ENCODE results near the gene RHBDF1.
"Not testable (repeated sequence)": the region's sequence is repeated elsewhere in the genome, so short reads cannot be mapped to it uniquely, and the experiment has no call there.

RHBDF1 gene

DNA sequence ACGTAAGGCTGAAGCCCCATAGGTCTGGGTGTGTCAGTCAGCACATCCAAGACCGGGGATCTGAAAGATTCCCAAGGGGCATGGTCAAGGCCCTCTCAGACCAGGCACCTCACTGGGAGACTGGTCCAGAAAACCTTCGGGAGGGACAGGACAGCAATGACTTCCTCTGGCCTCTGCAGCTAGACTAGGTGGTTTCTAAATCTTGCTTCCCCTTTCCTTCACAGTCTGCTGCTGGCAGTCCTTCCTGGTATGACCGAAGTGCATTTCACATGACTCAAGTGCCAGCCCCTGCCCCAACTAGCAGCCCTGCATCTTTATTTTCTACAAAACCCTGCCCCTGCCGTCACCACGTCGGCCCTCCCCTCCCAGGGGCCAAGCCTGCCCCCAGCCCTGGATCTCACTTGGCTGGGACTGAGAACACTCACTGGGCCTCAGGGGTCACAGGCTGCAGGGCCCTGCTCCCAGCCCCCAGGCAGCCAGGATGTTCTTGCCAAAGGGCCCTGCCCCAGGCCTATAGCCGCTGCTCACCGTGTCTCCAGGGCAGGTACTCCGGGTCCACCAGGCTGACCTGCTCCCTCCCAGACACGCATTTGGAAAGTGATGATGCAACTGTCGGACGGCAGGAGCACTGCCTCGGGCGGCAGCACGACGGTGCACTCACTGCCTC lies 37.3 kb downstream of the RHBDF1 start:
- DNase-seq (ENCODE audit: low spot score): no peak
- TF ChIP-seq, protein P1, sequence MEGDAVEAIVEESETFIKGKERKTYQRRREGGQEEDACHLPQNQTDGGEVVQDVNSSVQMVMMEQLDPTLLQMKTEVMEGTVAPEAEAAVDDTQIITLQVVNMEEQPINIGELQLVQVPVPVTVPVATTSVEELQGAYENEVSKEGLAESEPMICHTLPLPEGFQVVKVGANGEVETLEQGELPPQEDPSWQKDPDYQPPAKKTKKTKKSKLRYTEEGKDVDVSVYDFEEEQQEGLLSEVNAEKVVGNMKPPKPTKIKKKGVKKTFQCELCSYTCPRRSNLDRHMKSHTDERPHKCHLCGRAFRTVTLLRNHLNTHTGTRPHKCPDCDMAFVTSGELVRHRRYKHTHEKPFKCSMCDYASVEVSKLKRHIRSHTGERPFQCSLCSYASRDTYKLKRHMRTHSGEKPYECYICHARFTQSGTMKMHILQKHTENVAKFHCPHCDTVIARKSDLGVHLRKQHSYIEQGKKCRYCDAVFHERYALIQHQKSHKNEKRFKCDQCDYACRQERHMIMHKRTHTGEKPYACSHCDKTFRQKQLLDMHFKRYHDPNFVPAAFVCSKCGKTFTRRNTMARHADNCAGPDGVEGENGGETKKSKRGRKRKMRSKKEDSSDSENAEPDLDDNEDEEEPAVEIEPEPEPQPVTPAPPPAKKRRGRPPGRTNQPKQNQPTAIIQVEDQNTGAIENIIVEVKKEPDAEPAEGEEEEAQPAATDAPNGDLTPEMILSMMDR (IDR thresholded peaks at IDR 0.05): no peak
- Histone ChIP-seq H3K27ac (no peak overlapping the region), H3K4me3 (no peak overlapping the region)

DNA sequence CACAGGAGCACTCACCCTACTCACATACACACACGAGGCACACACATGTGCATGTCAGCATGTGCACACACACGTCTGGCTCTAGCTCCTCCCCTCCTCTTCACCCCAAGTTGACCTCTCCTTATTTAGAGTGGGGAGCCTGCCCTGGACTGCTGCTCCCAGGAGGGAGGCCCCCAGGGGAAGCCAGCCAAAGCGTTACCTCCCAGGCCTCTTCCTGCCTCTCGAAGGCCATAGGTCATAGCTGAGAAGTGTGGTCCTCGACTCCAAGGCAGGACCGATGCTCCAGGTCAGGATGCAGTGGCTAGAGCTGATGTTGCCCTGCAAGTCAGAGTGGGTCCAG lies 37.8 kb downstream of the RHBDF1 start:
- Histone ChIP-seq H3K4me3 (no peak overlapping the region), H3K27ac (no peak overlapping the region)
- TF ChIP-seq, protein P1 (IDR thresholded peaks at IDR 0.05): no peak
- no peak for DNase-seq (ENCODE audit: low spot score)

DNA sequence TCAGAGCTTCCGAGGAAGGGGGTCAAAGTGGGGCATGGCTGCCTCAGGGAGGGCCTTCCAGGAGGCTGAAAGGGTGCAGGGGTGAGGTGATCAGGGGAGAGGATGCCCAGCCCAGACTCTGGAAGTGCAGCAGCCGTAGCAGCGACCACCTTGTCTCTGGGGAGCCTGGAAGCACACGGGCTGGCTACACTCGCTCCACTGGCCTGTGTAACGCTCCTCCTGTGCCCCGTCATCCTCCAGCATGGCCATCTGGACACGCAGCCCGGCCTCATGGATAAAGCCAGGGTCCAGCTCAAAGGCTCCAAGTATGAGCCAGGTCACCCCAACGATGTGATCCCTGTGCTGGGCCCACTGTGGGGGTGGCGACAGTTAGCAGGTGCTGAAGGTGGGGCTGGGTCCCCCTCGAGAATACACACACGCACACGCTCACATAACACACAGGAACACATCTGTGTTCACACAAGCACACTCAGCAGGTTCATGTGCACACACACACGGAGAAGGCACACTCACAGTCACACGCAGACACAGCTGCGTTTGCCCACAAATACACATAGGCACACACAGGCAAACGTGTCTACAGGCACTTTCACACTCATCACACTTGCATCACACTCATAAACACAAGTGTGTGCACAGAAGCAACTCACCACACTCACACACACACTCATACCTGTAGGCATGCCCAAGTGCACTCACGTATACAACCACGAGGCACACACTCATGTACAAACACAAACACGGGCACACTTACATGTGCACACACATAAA lies 38.4 kb downstream of the RHBDF1 start:
- no peak for DNase-seq (ENCODE audit: low spot score)
- no peak overlapping the region for H3K4me3 ChIP-seq
- TF ChIP-seq, protein P1 (IDR thresholded peaks at IDR 0.05): no peak
- H3K27ac ChIP-seq: no peak overlapping the region

DNA sequence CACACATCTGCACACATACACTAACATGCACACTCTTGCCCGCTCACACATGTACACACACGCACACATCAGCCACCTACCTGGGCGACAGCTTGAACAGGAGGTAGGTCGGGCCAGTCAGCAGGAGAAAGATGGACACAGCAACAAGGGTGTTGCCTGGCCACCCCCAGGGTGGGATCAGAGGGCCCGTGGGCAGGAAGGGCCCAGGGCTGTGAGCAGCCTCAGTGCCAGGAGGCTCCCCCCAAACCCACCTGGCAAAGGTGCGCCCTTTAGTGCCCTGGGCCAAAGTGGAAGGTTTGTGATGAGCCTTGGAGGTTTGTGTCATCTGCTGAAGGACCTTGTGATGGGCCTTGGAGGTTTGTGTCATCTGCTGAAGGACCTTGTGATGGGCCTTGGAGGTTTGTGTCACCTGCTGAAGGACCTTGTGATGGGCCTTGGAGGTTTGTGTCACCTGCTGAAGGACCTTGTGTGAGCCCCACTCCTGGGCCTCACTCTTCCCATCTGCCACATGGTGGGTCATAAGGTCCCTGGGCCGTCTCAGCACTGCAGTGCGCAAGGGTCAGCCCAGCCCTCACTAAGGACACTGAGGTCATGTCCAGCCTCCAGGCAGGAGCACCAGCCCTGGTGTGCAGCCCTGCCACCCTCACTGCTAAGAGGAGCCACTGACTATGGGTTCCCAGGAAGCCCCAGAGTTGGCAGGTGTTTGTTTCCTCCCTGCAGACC lies 39.1 kb downstream of the RHBDF1 start:
- H3K4me3 ChIP-seq; DNase-seq (ENCODE audit: low spot score); H3K27ac ChIP-seq: not testable (repeated sequence)

GRCh38 chr16:30627-31026 lies 41.8 kb downstream of the RHBDF1 start:
- not testable (repeated sequence) for DNase-seq (ENCODE audit: low spot score); H3K4me3 ChIP-seq; H3K27ac ChIP-seq

DNA sequence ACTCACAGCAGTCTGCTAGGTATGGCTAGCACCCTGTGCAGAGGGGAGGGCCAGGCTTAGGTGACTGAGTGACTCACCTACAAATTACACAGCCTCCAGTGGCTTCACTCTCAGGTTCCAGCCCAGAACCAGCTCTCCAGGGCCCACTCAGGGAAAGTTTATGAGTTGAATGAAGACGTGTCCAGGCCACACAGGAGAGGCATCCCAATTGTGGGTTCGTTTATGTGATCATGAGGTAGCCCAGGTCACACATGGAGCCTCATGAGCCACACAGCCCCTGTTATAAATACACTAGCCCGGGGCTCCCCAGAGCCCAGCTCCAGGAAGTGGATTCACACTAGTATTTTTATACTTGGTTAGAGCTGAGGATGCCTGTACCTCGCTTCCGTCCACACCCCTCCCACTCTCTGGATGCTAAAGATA lies 46.5 kb downstream of the RHBDF1 start:
- not testable (repeated sequence) for H3K27ac ChIP-seq; DNase-seq (ENCODE audit: low spot score); H3K4me3 ChIP-seq

GRCh38 chr16:24151-24550 lies 48.3 kb downstream of the RHBDF1 start:
- not testable (repeated sequence) for DNase-seq (ENCODE audit: low spot score); H3K4me3 ChIP-seq; H3K27ac ChIP-seq

- not testable (repeated sequence) for H3K27ac ChIP-seq; H3K4me3 ChIP-seq; DNase-seq (ENCODE audit: low spot score)
Measured at GRCh38 chr16:20886-21285, 51.5 kb downstream of the RHBDF1 start.

GRCh38 chr16:17062-17765 lies 55.2 kb downstream of the RHBDF1 start:
- not testable (repeated sequence) for H3K27ac ChIP-seq; DNase-seq (ENCODE audit: low spot score); H3K4me3 ChIP-seq

GRCh38 chr16:10772-11171 lies 61.7 kb downstream of the RHBDF1 start:
- not testable (repeated sequence) for H3K27ac ChIP-seq; DNase-seq (ENCODE audit: low spot score); H3K4me3 ChIP-seq
- TF ChIP-seq, protein P1 (IDR thresholded peaks at IDR 0.05): peak; percentile 39
